Tongue (tissue), 2 donors: ENCODE results near the gene TOP3A. TPM values are rescaled to one million over a fixed set of nuclear protein-coding genes. Genes with fewer than 3 reads are reported as not detected.

Experiments used
- DNase-seq: peaks from one replicate; pipeline ENCODE4 v3.0.0-alpha.2; 2015
- total RNA-seq: library from RNA; depleted of rRNA; stranded (reverse); fragments of >200 nt; gene quantifications from one replicate; pipeline ENCODE4 v1.2.3, GENCODE V29; 2014

TOP3A gene
- total RNA-seq, 1 donor from 2014 or later: 30.2 TPM

- DNase-seq: peak; percentile 20
Measured at GRCh38 chr17:18231164-18231563, 83.6 kb downstream of the TOP3A start.

GRCh38 chr17:18230288-18231141 lies 84.3 kb downstream of the TOP3A start:
- peak; percentile 31 for DNase-seq

- DNase-seq: no peak
Measured at GRCh38 chr17:18229771-18230170, 85.0 kb downstream of the TOP3A start.

GRCh38 chr17:18229254-18229653 lies 85.5 kb downstream of the TOP3A start:
- no peak for DNase-seq

GRCh38 chr17:18228176-18228682 lies 86.6 kb downstream of the TOP3A start:
- DNase-seq: no peak

GRCh38 chr17:18227635-18228034 lies 87.2 kb downstream of the TOP3A start:
- DNase-seq: no peak

- DNase-seq: no peak
Measured at GRCh38 chr17:18226284-18226945, 88.4 kb downstream of the TOP3A start.

- DNase-seq: peak; percentile 64
Measured at GRCh38 chr17:18225642-18226283, 89.0 kb downstream of the TOP3A start.

GRCh38 chr17:18225121-18225641 lies 89.6 kb downstream of the TOP3A start, which contains the start of gene LLGL1:
LLGL1 (plus strand) TSS chr17:18225635; CDS start chr17:18225683, 48 bp downstream.
- DNase-seq: peak; percentile 98

- peak; percentile 67 for DNase-seq
Measured at GRCh38 chr17:18224387-18225120, 90.2 kb downstream of the TOP3A start.

- no peak for DNase-seq
Measured at GRCh38 chr17:18224053-18224386, 90.8 kb downstream of the TOP3A start.

Other genes starting within 250 kb of the TOP3A start
- gene DRG2, start 227.0 kb downstream of the TOP3A start, total RNA-seq: 23.9 TPM
- gene MYO15A, start 206.2 kb downstream of the TOP3A start, total RNA-seq: 0.21 TPM
- 124 TPM for gene ALKBH5, start 131.2 kb downstream of the TOP3A start, total RNA-seq
- 26.0 TPM for gene LLGL1, start 89.4 kb downstream of the TOP3A start, total RNA-seq
- gene FLII, start 56.3 kb downstream of the TOP3A start, total RNA-seq: 201 TPM
- 26.6 TPM for gene MIEF2, start 54.3 kb downstream of the TOP3A start, total RNA-seq
- gene SMCR8, start 299 bp upstream of the TOP3A start, total RNA-seq: 12.8 TPM
- 34.4 TPM for gene SHMT1, start 48.6 kb upstream of the TOP3A start, total RNA-seq
- gene EVPLL, start 62.8 kb upstream of the TOP3A start, total RNA-seq: 3.5 TPM
- gene LGALS9C, start 161.8 kb upstream of the TOP3A start, total RNA-seq: 5.6 TPM